ENCODE measurements around the gene INO80.
A peak's percentile ranks its signal among the peaks of the same experiment; 100 is the strongest.

Gene INO80

GRCh38 chr15:40942878-40943277, 173.2 kb downstream of the INO80 start:
- no peak for DNase-seq

DNA sequence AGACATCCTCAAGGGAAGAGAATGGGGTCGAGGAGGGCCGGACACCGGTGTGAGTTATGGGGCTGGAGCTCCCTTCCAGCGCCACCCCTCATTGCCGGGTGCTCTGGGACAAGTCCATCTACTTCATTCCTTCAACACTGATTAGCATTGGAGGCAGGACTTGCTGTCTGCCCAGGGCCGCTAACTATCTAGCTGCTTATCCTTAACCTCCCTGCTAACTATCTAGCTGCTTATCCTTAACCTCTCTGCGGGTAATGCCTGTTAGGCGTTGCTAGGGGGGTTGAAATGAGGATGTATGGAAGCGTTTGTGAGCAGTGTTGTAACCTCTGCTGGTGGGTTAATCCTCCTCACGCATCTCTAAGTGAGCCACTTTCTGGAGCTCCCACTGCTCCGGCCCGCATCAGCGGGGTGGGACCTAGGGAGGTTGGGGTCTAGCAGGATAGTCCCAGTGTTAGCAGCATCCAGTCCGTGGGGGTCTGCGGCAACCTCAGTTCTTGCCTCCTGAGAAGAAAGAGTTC, 173.7 kb downstream of the INO80 start:
- DNase-seq, result no peak

DNA sequence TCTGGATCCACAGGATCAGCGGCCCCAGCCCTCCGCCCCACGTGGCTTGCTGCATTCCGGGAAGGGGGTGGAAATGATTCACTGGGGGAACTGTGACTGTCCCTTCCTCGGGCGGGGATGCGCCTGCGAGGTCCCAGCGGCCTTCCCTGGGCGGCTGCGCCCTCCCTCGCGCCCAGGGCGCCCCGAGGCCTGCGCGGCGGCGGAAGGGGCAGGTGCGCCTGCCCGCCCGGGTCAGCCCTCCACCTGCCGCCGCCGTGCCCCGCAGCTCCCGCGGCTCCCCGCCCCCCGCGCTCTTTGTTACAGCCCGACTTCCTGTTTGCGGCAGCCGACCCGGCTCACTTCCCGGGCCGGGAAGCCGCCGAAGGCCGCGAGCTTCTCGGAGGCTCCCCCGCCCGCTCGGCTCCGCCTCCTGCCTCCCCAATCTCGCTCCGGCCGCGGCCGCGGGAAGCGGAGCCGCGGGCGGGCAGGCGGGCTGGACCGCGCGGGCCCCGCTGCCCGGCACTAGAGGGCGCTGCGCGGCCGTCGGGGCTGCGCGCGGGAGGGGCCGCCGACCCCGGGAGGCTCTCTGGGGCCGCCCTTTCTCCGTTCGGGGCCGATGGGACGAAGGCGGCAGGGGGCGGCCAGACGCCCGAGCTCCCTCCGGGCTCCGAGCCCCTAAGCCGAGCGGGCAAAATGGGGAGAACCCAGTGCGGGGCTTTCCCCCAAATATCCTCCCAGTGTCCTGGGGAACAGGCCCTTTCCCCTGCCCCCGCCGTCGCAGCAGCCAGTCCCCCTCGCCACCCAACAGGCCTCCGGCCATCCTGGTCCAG, 174.3 kb downstream of the INO80 start:
- peak; percentile 72 for DNase-seq

DNA sequence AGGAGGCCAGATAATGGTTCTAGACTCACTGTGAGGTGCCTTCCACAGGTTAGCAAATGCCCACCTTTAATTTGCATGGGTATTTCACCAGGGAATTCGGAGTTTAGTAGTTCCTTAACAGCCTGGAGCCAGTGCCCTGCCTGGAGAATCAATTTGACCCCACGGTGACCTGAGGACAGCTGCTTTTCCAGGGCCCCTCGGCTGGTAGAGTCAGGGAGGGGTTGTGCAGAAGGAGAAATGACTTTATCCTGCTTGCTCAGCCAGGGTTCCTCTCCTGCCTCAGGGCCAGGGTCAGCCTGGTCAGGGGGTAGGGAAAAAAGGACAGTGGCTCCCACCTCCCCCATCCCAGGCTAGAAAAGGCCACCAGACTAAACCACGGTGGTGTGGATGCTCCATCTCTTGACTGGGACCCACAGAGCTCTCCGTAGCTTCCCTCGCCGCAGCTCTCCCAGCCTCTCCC, 175.0 kb downstream of the INO80 start:
- no peak for DNase-seq

DNA sequence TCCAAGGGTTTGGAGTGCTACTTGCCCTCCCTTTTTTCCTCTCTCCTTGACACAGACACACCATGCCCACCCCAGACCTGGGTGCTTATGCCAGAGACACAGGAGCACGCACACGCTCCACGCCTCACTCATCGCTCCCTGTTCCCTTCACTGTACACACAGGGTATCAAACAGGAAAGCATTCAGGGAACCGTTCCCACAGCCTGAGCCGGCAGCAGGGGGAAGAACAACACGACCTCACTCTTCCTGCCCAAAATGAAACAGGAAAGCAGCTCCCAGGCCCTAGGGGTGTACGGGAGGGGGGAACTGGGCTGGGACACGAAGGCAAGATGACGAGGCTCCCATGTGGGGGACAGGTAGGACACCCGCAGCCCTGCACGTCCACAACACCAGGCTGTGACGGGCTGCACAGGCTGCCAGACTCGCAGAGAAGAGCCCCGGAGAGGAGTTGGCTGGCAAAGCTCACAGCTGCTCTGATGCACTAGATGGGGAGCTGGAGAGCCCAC, 175.7 kb downstream of the INO80 start:
- DNase-seq, result no peak

- DNase-seq, result no peak
Observed at GRCh38 chr15:40938536-40938870, 177.6 kb downstream of the INO80 start.

GRCh38 chr15:40937762-40938535, 178.1 kb downstream of the INO80 start:
- no peak for DNase-seq

DNA sequence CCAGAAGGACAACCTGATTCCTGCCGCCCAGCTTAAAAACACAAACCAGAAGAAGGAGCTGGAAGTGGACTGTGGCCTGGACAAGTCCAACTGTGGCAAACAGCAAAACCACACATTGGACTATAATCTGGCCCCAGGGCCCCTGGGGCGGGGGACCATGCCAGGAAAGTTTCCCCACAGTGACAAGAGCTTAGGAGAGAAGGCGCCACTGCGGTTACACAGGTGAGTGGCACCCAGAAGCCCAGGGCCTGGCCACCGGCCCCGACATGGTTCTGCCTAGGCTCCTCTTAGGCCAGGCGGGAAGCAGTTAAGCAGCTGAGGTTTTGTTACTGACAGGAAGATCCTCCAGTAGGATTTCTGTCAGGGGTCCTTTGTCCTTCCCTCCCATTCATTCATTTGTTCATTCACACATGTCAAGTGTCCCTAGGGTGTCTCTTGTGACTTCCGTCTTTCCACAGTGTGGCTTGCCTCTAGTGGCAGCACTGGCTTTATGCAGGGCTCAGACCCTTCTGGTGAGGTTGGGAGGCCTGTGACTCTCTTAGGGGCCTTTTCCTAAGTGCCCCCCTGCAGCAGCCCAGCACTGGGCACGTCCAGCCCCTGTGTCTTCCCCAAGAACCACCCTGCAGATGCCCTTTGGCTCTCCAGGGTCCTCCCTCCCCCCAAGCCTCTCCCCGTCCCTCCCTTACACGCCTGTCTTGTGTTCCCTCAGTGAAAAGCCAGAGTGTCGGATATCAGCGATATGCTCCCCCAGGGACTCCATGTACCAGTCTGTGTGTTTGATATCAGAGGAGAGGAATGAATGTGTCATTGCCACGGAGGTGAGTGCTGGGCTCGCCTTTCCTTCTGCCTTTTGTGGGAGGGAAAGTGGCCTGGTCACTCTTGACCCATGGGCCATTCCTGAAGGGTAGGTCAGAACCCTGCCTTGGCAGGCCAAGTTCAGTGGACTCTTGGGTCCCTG, 179.1 kb downstream of the INO80 start:
- no peak for DNase-seq

DNA sequence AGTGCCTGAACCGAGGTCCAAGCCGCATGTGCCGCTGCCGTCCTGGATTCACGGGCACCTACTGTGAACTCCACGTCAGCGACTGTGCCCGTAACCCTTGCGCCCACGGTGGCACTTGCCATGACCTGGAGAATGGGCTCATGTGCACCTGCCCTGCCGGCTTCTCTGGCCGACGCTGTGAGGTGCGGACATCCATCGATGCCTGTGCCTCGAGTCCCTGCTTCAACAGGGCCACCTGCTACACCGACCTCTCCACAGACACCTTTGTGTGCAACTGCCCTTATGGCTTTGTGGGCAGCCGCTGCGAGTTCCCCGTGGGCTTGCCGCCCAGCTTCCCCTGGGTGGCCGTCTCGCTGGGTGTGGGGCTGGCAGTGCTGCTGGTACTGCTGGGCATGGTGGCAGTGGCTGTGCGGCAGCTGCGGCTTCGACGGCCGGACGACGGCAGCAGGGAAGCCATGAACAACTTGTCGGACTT, 179.8 kb downstream of the INO80 start:
- no peak for DNase-seq

- DNase-seq, result no peak
Observed at GRCh38 chr15:40934457-40934856, 181.6 kb downstream of the INO80 start.

DNA sequence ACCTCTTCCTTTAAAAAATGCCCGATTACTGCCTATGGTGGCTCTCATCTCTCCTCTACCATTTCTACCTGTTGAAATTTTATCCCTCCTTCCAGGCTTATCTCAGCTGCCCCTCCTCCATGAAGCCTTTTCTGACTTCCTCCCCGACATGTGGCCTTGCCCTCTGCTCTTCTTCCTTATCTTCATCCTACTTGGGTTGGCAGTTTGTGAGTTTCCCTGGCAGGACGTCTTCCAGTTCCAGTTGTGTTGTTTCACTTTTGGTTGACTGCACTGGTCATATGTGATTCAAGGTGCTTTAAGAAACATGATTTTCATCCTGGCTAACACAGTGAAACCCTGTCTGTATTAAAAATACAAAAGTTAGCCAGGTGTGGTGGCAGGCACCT, 182.6 kb downstream of the INO80 start:
- DNase-seq, result no peak

GRCh38 chr15:40932649-40933516, 183.2 kb downstream of the INO80 start:
- DNase-seq, result no peak

DNA sequence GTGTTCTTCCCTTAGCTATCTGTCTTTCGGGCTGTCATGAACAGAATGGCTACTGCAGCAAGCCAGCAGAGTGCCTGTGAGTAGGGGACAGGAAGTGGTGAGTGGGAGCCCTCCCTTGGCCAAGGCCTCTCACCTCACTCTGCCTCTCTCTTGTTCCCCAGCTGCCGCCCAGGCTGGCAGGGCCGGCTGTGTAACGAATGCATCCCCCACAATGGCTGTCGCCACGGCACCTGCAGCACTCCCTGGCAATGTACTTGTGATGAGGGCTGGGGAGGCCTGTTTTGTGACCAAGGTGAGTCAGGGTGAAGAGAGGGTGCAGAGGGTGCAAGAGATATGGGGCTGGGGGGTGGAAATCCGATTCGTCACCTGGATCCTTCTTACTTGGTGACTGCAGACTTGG, 183.9 kb downstream of the INO80 start:
- DNase-seq, result no peak

DNA sequence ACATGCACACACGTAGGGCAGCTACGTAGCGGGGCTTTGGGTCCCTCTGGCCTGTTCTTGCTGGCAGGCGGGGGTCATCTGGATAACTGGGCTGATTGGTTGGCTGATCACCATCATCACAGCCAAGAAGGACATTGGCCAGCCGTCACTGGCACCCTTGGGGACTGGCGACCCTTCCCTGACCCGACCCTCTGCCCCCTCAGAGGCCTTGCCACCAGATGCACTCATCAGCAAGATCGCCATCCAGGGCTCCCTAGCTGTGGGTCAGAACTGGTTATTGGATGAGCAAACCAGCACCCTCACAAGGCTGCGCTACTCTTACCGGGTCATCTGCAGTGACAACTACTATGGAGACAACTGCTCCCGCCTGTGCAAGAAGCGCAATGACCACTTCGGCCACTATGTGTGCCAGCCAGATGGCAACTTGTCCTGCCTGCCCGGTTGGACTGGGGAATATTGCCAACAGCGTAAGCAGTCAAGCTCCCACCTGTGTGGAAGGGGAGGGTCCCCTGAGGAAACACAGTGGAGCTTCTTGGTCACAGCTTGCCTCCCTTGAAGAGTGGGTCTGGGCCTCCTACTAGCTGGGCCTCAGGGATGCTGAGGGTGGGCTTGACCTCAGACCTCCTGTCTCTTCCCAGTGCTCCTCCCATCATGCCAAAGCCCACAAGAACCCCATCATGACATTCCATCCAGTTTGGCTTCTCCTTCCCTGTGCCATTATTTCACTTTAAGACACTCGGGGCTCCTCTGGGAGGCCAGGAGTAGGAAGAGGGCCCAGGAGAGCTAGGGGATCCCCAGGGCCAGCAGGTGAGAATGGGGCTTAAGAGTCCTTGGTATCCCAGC, 184.6 kb downstream of the INO80 start:
- DNase-seq, result no peak

GRCh38 chr15:40930430-40931299, 185.4 kb downstream of the INO80 start:
- DNase-seq, result no peak

- DNase-seq, result no peak
Observed at GRCh38 chr15:40929660-40930429, 186.2 kb downstream of the INO80 start.
